KG1 (cell line): ENCODE measurements around the gene RAPGEF6.
"Not testable (repeated sequence)": the region's sequence is repeated elsewhere in the genome, so short reads cannot be mapped to it uniquely, and the experiment has no call there.

Experiments used
- DNase-seq: peaks from one replicate; lab custom pipeline; 2025; lab: John Stamatoyannopoulos, UW

RAPGEF6 gene

DNA sequence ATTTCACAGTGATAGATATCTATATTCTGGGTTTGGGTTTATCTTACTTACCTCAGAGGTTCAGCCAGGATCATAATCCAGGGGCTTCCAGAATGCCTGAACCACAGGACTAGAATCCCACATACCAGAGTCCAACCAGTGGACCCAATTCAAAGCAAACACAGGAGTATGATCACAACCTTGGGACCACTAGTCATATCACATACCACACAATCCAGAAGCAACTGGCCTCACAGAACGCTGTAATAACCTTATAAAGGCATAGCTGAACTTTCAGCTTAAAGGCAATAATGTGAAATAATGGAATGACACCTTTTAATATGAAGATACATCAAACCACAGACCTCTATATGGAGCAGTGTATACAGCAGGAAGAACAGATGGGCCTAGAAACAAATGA lies 25.3 kb downstream of the RAPGEF6 start:
- DNase-seq = no peak

- DNase-seq = no peak
These were observed 26.4 kb downstream of the RAPGEF6 start for GRCh38 chr5:131608597-131608996.

DNA sequence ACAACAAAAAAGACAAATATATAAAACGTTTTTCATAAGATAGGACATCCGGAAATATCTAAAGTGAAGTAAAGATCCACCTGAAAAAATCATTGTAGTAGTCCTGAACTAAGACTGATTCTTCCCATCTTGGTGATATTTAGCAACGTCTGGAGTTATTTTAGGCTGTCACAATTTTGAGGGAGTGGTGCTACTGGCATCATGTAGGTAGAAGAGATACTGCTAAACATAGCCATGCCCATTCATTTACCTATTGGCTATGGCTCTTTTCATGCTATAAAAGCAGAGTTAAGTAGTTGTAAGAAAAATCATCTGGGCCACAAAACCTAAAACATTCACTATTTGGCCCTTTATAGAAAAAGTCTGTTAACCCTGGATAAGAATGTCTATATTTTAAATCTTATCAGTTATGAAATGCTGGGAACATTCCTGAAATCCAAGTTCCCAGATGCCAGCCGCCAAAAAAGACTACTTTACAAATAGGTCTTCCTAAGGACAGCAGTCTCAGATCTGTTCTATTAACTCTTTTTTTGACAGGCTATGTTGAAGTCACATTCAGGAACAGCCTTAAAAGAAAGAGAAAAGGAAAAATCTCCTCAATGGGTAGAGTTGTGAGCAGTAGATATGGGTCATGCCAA lies 27.0 kb downstream of the RAPGEF6 start:
- no peak for DNase-seq

GRCh38 chr5:131607418-131607817 lies 27.6 kb downstream of the RAPGEF6 start:
- no peak for DNase-seq

- DNase-seq = no peak
These were observed 29.9 kb downstream of the RAPGEF6 start for GRCh38 chr5:131605086-131605485.

DNA sequence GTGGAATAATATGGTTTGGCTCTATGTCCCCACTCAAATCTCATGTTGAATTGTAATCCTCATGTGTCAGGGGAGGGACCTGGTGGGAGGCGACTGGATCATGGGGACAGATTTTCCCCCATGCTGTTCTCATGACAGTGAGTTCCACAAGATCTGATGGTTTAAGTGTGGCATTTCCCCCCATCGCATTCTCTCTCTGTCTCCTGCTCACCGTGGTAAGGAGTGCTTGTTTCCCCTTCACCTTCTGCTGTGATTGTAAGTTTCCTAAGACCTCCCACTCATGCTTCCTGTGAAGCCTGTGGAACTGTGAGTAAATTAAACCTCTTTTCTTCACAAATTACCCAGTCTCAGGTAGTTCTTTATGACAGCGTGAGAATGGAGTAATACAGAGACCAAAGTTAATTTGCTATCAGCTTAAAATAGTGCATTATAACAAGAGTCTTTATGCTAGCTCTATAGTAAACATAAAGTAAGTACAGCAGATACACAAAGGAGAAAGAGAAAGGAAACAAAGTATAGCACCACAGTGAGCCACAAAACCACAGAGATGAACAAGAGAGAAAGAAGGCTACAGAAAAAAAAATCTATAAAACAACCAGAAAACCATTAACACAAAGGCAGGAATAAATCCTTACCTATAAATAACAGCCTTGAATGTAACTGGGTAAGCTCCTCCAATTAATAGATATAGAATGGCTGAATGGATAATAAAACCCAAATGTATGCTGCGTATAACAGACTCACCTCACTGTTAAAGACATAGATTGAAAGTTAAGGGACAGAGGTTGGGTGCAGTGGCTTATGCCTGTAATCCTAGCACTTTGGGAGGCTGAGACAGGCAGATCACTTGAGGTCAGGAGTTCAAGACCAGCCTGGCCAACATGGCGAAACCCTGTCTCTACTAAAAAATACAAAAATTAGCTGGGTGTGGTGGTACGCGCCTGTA lies 39.7 kb downstream of the RAPGEF6 start:
- no peak for DNase-seq

GRCh38 chr5:131593921-131594320 lies 41.1 kb downstream of the RAPGEF6 start:
- DNase-seq = no peak

DNA sequence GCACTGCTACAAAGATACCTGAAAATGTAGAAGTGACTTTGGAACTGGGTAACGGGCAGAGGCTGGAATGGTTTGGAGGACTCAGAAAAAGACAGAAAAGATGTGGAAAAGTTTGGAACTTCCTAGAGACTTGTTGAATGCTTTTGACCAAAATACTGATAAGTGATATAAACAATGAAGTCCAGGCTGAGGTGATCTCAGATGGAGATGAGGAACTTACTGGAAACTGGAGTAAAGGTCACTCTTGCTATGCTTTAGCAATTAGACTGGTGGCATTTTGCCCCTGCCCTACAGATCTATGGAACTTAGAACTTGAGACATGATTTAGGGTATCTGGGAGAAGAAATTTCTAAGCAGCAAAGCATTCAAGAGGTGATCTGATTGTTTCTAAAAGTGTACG lies 41.6 kb downstream of the RAPGEF6 start:
- not testable (repeated sequence) for DNase-seq

- no peak for DNase-seq
These were observed 45.3 kb downstream of the RAPGEF6 start for GRCh38 chr5:131589510-131590348.

- DNase-seq = no peak
These were observed 47.5 kb downstream of the RAPGEF6 start for GRCh38 chr5:131587541-131587940.

DNA sequence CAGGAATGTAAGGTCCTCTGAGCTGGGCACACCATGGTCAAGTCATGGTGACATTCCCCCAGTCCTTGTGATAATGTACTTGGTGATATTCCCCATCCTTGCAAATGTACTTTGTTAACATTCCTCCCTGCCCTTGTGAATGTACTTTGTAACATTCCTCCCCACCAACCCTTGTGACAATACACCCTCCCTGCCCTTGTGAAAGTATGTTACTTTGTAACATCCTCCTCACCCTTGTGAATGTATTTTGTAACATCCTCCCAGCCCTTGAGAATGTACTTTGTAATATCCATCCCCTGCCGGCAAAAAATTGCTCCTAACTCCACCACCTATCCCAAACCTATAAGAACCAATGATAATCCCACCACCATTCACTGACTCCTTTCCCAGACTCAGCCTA lies 53.3 kb downstream of the RAPGEF6 start:
- DNase-seq = no peak

GRCh38 chr5:131579917-131580671 lies 54.9 kb downstream of the RAPGEF6 start:
- no peak for DNase-seq

DNA sequence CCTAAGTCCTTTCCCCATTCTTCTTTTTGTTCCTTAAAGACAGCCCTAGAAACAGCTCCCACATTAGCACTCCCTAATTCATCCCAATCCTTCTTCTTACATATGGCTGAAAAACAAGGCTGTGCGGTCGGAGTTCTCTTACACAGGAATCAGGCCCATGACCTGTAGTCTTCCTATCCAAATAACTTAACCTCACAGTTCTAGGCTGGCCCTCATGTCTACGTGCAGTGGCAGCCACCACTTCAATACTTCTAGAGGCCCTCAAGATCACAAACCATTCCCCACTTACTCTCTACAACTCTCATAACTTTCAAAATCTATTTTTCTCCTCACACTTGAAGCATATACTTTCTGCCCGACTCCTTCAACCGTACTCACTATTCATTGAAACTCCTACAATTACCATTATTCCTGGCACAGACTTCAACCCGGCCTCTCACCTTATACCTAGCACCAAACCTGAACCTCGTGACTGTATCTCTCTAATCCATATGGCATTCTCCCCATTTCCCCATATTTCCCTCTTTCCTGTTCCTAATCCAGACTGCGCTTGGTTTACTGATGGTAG lies 59.3 kb downstream of the RAPGEF6 start:
- DNase-seq = no peak

DNA sequence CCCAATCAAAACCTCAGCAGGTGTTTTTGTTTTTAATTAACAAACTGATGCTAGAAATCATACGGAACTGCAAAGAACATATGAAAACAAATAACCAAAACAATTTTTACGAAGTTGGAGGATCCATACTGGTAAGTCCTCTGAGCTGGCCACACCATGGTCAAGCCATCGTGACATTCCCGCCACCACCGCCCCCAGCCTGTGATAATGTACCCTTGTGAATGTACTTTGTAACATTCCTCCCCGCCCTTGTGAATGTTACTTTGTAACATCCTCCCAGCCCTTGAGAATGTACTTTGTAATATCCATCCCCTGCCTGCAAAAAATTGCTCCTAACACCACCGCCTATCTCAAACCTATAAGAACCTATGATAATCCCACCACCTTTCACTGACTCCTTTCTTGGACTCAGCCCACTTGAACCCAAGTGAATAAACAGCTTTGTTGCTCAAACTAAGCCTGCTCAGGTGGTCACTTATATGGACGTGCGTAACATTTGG lies 63.3 kb downstream of the RAPGEF6 start:
- DNase-seq = no peak

DNA sequence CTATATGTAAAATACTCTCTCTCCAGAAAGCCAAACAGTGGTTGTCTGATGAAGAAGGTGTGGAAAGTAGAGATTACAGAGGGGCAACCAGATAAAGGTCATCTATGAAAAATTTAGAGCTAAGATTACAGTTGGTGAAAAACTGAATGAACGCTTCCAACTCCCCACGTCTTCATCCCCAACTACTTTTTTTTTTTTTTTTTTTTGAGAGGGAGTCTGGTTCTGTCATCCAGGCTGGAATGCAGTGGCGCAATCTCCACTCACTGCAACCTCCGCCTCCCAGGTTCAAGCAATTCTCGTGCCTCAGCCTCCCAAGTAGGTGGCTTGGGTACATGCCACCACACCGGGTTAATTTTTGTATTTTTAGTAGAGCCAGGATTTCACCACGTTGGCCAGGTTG lies 64.3 kb downstream of the RAPGEF6 start:
- DNase-seq = no peak

DNA sequence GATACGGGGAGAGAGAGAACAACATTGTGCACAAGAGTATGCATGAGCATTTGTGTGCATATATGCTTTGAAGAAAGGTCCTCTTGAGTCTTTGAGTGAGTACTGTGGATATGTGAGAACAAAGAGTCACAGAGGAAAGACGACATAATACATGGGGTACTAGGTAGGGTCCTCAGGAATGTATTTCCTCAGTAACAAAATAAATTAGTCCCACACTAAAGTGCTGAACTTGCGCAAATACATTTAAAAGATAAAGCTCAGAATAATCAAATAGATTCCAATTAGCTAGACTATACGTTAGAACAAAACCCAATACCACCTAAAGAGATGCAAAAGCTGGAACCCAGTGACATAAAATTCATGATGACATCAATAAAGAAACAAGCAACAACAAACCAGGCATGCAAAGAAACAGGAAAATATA lies 70.8 kb downstream of the RAPGEF6 start:
- no peak for DNase-seq

DNA sequence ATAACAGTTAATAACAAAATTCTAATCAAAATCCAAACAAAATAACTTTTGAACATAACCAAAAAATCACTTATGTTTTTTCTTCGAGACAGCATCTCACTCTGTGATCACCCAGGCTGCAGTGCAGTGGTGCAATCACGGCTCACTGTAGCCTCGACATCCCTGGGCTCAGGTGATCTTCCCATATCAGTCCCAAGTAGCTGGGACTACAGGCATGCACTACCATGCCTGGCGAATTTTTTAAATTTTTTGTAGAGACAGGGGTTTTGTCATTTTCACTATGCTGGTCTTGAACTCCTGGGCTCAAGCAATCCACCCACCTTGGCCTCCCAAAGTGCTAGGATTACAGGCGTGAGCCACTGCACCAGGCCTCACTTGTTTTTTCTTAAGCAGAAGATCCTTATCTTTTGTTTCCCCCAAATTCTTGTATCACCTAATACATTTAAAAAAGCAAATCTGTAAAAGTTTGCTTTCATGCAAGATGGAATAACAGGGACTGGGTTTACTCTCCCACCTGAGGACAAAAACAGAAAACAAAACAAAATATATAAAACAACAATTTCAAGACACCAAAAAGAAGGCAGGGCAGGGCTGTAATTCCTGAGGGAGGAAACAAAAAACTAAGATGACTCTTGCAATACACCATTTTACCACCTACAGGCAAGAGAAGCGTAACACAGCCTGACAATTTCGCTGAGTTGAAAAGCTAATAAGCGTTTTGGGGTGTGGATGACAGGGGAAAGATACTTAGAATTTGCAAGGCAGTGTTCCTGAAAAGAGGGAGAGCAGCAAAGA lies 71.4 kb downstream of the RAPGEF6 start:
- no peak for DNase-seq

- DNase-seq = no peak
These were observed 84.4 kb downstream of the RAPGEF6 start for GRCh38 chr5:131550606-131551005.

- DNase-seq = no peak
These were observed 86.9 kb downstream of the RAPGEF6 start for GRCh38 chr5:131548176-131548575.

GRCh38 chr5:131545845-131546244 lies 89.2 kb downstream of the RAPGEF6 start:
- no peak for DNase-seq
